SU-DHL-6 (cell line): ENCODE measurements around the gene RPS27L.

Experiments used
- CTCF ChIP-seq: fragments of 200-600 bp; sonication (generic); IDR thresholded peaks from one replicate; pipeline ENCODE4 v1.5.1; 2017; ENCODE audit warnings: antibody characterized with exemption, mild to moderate bottlenecking, low read length, moderate library complexity; ENCODE audit not compliant: insufficient read depth, poor library complexity, severe bottlenecking
- EZH2phosphoT487 ChIP-seq: fragments of 200-600 bp; sonication (generic), shearing (Covaris generic); conservative IDR thresholded peaks from 2 replicates; pipeline ENCODE4 v1.6.1; 2018; ENCODE audit warnings: mild to moderate bottlenecking, antibody characterized with exemption, low read length, moderate library complexity, mixed read lengths

- TF ChIP-seq CTCF = no peak
- no peak for TF ChIP-seq EZH2phosphoT487
Observed at GRCh38 chr15:63163217-63163616, 5.9 kb upstream of the RPS27L start.
